Left hindlimb (tissue), 1 donor: ENCODE measurements around the gene HIRA.
"Not testable (repeated sequence)": the region's sequence is repeated elsewhere in the genome, so short reads cannot be mapped to it uniquely, and the experiment has no call there.

Experiments
- DNase-seq: peaks from one replicate; pipeline ENCODE4 v3.0.0-alpha.2; 2018

HIRA gene

DNA sequence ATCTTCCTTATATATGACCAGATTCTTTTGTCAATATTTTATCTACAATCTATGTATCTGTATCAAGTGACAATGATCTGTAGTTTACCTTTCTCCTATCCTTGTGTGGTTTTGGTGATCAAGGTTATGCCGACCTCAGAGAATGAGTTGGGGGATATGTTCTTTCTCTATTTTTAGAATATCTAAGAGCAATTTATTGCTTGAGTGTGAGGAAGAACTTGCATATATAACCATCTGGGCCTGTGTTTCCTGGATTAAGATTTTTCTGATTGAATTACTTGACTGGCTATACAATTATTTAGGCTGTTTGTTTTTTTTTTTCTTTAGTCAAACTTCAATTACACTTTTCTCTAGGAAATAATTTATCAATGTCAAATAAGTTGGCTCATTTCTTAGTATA lies 30.0 kb upstream of the HIRA start:
- DNase-seq: no peak

DNA sequence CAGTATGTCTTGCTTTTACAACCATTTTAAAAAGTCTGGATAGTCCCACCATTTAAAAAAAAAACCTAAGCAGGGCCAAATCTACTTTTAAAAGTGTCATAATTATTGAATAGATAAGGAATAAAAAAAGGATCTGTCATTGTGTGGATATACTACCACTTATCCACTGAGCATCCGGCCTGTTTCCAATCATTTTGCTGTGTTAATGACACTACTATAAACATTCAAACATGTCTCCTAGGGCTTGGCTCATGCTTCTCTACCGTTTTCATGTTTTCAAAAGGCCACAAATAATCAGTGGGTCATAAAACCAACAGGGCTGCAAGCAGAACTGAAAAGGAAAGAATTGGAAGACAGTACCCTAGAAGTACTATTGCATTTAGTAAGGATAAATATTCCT lies 28.5 kb upstream of the HIRA start:
- DNase-seq: no peak

DNA sequence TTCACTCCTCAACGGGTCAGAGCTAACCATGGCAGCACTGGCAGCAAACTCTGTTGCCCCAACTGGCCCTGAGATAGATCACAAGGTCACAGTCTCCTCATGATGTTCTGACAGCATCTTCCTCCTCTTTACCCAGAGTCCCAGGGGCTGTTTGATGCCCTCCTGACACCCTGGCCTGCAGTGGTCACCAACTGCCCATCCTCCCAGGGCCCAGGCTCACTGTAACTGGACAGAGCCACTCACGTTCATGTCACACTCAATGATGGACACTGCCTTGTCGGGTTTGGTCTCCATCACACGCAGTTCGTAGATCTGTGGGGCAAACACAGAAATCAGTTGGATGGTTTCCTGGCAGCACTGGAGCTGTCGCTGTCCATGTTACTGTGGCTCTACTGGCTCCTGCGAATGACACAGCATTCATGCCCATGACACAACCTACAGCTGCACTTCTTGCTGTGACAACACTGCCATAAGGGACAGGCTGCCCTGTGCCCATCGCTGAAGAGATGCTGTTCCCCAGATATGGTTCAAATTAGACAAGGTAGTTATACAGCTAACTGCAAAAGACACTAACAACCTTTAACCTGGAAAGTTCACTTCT lies 26.4 kb upstream of the HIRA start:
- no peak for DNase-seq

DNA sequence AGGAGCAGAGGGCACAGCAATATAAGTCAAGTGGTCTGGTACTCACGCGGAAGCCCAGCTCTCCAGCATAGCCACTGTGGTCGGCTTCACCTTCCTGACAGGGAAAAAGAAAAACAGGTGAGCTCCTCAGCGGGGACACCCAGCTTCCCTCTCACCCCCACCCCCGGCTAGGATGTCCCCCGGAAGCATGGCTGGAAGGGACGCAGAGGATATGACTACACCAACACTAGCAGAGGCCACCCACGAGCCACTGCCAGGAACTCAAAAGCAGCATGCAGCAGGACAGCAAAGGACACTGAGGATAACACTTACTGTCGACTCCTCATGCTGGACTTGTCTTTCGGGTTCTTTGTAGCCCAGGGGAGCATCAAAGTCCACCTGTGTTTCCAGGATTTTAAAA lies 25.0 kb upstream of the HIRA start:
- no peak for DNase-seq

DNA sequence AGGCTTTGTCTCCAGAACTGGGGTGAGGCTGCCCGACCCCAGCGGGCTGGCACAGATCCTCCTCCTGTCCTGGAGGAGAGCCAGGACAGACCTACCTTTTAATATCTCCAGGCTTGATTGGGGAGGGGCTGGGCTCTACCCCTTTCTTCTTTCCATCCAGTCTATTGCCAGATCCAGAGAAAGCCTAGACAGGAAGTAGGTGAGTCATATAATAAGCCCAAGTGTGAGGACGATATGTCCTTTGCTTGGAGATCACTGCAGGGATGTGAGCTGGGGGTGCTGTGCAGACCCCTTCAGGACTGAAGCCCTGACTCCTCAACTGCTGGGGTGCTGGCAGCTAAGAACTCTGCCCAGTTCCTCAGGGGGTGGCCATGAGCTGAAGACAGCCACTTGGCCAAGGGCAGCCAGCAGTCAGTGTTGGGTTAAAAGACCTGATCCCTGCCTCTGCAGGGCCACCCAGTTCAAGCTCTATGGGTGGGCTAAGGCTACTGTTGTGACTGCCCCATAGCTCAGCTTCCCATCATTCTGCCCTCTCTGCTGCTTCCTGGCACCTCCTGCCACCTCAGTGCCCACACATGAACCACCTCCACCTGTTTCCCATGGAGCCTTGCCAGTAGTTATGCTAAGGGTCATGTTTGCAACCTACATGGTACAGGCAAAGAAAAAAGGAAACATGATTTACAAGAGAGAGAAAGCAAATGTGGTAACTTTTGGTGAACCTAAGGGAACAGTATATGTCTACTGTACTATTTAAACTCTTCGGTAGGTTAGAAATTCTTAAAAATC lies 24.2 kb upstream of the HIRA start:
- DNase-seq: no peak

DNA sequence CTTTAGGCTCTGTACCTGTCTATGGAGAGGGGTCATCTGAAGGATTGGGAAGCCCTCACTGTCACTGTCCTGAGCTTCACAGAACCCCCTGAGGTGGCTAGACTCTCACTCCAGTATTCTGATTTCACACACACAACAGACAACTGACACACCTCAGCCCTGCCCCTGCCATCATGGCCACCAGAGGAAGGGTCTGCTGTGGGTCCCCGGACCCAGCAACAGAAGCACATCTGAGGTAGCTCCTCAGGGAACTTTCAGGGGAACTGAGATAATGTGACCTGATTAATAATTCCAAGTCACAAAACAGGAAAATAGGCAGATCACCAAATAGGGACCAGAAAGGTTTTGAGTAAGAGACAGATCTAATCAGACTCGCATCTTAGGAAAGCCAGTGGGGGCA lies 23.5 kb upstream of the HIRA start:
- no peak for DNase-seq

DNA sequence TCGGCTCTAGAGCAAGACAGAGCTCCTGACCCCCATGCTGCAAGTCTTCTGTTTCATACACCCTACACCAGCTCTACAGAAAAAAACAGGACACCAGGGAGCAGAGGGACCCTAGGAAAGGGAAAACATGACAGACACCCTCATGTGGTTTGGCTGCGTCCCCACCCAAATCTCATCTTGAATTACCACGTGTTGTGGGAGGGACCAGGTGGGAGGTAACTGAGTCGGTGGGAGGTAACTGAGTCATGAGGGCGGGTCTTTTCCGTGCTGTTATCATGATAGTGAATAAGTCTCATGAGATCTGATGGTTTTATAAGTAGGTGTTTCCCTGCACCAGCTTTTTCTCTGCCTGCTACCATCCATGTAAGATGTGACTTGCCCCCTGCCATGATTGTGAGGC lies 22.6 kb upstream of the HIRA start:
- no peak for DNase-seq

DNA sequence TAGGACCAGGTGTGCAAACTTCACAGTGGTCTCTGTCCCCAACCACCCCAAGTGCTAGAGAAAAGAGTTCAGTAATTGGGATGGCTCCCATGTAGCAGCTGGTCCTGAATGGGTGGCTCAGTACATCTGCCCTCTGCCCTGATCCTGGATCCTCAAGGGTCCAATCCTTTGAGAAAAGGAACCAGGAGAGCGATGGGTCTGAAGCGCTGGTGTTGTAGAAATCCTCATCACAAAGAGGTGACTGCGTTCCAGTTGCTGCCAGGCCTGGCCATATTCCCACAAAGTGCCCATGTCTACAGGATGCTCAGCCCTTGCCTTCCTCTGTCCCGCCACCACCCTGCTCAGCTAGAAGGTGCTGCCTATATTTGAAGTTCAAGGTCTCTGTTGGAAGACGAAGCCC lies 22.2 kb upstream of the HIRA start:
- DNase-seq: no peak

DNA sequence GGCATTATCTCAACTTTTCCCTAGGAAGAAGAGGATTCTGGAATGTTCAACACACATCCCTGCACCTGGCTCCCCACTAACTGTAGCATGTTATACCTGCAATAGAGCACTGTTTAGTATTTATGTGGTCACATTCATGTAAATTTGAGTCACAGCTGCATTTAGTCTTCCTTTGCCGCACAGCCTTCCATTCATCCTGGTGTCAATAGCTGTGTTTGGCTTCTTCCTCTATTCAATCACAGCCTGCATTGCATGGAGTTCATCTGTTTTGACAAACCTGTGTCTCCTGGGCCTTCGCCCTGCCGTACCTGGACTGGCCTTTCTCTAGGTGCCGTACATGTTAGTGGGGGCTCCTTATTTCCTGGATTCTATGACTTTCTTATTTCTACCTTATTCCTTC lies 20.0 kb upstream of the HIRA start:
- no peak for DNase-seq

DNA sequence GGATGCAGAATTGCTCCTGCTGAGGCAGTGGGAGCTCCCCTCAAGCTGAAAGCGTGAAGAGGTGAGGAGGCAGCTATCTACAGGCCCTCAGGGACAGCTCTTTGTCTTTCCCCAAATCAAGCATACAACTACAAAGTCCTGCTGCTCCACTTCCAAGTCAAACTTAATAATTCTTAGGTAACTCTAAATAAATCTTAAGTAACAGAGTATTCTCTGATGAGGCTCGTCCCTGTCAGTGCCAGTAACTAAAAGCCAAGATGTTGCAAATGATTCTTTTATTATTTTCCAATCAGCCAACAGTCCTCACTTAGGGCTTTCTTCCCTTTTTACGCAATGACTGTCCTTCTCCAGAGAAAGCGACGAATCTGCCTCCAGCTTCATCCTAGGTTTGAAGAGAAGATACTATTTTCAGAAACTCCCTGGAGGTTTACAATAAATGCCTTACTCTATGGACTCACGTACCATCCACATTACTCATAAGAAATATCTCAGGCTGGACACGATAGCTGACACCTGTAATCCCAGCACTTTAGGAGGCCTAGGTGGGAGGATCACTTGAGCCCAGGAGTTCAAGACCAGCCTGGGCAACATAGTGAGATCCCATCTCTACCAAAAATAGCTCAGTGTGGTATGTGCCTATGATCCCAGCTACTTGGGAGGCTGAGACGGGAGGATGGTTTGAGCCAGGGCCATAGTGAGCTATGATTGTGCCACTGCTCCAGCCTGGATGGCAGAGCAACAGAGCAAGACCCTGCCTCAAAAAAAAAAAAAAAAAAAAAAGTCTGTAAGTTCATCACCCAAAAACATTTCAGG lies 19.0 kb upstream of the HIRA start:
- no peak for DNase-seq

DNA sequence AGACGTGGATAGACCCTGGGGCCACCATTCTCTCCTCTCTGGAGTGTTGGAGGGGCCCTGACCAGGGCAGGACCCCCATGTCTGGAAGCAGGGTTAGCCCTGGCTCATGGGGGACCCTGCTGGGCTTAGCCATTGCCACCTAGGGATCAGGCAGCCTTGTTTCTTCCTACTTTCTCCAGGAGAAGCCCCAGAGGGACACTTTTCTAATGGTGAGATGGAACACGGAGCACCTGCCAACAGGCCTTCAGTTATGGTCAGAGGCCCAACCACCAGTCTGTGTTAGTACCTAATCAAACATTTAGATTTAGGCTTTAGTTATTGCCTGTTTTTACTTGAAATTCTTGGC lies 17.9 kb upstream of the HIRA start:
- no peak for DNase-seq

DNA sequence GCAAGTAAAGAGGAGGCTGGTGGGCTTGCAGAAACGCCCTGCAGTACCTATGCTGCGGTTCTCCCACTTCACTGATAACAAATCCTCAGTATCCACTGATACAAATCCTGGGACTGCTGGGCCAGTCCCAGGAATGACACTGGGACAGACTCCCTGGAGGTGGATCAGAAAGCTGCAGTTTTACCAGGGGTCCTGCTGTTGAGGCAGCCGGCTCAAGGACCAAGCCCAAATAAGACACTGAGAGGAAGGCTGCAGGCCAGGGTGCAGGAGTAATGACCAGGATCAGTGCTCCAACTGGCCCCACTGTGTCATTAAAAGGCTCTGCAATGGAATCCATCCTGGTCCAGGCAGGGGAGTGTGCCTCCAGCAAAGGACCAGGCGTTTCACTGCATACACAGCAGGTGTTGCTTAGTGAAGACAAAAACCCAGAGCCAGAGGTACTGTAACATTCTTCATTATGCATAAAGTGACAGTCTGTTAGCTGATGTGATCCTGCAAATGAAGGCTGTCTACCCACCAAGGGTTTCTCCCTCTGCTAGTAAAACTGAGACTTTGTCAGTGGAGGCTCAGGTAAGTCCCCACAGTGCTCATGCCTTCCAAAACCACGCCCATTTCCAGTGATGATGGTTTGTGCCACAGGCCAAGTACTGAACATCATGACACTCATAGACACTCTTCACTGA lies 17.3 kb upstream of the HIRA start:
- DNase-seq: no peak

DNA sequence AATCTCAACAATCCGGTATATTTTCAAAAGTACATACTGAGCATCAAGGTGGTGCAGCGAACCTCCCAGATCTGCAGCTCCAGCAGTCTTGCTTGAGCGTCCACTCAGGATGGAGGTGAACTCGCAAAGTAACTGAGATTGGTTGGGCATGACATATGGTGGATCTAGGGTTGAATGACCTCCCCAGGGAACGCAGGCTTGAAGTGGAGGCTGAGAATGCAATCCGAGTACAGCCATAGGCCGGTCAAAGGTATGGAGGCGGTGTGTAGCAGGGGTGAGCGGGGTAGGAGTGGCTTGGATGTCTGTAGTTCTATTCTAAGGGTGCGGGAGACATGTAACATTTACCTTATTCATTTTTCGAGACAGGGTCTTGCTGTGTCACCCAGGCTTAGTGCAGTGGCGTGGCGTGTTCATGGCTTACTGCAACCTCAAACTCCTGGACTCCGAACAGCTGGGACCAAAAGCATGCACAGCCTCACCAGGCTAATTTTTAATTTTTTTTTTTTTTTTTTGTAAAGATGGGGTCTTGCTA lies 16.6 kb upstream of the HIRA start:
- DNase-seq: peak; percentile 62

DNA sequence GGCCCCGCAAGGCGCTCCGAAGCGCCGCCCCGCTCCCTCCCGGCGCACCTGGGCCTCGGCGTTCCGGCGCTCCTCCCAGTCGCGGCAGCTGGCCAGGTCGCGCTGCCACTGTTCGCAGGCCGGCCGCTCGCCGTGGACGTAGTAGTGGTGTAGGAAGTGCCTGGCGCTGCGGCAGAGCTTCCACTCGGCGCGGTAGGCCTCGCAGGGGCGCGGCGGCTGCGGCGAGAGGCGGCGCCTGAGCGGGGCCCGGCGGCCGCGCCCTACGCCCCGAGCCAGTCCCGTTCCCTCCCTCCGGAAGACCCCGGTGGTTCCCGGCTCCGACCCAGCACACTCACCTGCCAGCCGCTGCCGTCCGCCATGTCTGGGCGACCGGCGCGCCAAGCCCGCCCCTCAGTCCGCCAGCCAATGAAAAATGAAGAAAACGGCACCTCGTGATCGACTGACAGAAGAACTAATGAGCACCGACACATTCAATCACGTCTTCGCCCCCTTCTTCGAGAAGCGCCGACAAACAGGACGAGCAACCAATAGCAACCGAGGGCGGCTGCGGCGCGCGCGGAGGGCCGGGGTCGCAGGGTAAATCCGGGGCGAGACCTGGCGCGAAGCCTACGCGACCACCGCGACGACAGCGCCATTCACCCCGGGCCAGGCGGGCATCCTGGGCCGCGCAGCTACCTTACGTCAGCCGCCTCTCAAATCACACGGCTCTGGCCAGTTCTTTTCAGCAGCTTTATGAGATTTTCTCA lies 16.0 kb upstream of the HIRA start, which contains the start of gene C22orf39:
Gene C22orf39 (minus strand): TSS at position 382 of the 746 bp plus-strand sequence. CDS start 23 bp downstream, at position 359.
- DNase-seq: peak; percentile 93

DNA sequence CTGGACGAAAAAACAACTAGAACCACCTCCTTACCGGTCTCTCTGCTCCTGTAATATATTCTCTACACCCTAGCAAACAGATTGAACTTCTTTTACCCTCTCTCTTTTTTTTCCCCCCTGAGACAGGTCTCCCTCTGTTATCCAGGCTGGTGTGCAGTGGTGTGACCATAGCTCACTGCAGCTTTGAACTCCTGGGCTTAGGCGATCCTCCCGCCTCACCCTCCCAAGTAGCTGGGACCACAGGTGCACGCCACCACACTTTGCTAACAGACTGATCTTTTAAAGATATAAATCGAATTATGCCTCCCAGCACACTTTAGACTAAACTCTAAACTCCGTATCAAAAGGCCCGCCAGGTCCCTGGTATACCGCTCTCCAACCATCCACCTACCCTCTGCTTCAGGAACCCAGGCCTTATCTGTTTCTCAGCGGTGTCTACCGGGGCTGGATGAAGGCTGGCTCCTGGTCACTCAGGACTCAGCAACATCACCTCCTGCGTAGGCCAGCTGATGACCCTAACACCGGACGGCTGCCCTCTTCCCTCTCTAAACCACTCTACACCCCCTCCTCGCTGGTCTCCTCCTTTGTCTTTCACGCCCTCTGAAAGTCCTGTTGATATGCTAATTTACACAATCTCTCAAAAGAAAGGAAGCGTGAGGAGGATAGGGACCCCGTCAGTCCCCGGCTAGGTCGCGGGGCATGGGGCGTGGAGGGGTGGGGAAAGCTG lies 15.2 kb upstream of the HIRA start:
- DNase-seq: no peak

DNA sequence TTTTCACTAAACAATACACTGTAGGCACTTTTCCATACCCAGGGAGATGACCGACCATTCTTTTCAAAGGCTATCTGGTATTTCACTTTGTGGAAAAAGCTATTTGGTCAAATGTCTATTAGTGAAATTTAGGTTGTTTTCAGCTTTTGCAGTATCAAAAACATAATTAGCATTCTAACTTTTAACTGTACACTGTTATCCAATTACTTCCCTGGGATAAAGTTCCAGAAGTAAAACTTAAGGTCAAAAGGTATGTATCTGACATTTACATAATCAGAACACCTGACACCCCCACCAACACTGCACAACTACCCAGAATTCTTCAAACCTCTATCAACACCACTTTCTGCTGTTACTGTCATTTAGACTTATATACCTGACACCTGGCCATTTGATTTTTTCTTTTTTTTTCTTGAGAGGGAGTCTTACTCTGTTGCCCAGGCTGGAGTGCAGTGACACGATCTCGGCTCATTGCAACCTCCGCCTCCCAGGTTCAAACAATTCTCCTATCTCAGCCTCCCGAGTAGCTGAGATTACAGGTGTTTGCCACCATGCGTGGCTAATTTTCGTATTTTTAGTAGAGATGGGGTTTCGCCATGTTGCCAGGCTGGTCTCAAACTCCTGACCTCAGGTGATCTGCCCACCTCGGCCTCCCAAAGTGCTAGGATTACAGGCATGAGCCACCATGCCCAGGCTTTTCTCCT lies 13.9 kb upstream of the HIRA start:
- not testable (repeated sequence) for DNase-seq

DNA sequence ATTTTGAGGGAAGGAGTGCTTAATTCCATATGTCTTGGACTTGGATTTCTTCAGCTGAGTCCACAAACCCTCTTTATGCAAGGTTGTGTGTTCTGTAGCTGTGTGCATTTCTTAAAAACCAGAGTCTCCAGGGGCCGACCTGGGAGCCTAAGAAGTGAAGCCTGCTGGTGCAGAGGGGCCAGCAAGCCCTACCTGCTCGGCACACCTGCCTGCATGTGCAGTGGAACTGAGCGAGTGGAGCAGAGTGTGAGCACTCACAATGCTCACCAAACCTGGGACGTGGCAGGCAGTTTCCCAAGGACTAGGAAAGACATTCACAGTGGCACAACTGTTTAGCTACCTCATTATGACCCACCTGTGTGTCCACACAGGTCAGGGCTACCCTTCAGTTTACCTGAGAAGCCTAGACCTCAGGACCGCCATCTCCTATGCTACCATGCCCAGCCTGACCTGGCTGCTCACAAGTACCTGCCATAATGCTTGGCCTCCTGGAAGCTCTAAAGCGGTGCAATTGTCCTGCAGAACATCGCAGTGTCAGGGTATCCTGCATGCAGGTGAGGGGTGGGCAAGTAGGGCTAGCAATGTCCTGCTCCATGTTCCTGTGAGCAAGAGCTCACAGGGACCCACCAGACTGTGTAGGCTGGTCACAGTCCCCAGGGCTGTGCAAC lies 12.1 kb upstream of the HIRA start:
- DNase-seq: no peak

DNA sequence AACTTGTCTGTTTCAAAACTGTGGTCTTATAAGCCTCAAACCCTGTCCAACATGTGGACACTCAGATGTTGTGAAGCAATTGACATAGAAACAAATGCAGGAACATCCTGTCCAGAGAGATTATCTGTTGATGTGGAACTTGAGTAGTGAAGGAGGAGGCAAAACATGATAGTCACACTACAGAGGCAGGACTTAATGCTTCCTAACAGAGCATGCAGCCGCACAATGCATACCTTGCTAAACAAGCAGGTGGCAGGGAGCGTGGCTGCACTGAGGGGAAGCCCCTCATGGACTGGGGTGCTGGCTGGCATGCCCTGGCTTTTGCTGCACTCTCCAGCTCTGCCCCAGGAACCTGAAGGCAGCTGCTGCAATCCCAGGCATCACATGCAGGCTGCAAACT lies 10.6 kb upstream of the HIRA start:
- no peak for DNase-seq

DNA sequence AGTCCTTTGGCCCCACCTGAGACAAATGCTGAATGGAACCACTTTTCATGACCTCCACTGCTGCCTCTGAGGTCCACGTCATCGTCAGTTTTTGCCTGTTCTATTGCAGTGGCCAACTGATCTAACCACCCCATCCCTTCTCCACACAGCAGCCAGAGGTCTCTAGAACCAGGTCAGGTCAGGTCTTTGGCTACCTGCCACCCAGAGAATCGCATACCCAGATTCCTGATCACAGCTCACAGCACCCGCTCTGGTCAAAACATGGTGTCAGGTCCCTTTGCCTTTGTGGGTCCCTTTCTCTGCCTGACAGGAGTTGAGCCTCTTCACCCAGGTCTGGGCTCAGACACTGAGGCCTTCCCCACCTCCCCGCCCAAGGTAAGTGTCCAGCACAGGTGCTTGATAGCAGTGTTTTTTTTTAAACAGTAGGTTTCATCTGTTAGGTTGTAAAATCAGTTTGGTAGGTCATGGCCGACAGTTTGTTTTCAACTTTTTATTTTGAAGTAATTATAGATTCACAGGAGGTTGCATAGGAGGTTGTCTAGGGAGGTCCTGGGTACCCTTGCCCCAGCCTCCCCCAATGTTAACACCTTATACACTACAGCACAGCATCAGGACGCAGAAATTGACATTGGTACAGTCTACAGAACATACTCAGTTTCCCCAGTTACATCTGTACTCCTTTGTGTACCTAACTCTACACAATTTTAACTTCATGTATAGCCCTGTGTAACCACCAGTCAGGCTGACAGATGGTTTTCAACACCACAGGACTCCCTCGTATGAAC lies 9.1 kb upstream of the HIRA start:
- no peak for DNase-seq

DNA sequence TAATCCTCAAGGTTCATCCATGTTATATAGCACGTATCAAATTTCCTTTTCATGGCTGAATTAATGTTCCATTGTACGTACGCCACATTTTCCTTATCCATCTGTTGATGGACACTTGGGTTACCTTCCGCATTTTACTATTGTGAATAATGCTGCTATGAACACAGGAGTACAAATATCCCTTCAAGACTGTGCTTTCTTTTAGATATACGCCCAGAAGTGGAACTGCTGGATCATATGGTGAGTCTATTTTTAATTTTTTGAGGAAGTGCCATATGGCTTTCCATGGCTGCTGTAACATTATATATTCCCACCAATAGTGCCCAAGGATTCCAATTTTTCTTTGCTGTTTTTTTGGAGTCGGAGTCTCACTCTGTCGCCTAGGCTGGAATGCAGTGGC lies 6.8 kb upstream of the HIRA start:
- DNase-seq: no peak
